Measurements from ENCODE around the gene TBC1D22A. TPM values are rescaled to one million over a fixed set of nuclear protein-coding genes. Genes with fewer than 3 reads are reported as not detected.

TBC1D22A gene
- total RNA-seq, 4 donors from 2014 or later = 15.6 to 21.7 (median 20.5) TPM

DNA sequence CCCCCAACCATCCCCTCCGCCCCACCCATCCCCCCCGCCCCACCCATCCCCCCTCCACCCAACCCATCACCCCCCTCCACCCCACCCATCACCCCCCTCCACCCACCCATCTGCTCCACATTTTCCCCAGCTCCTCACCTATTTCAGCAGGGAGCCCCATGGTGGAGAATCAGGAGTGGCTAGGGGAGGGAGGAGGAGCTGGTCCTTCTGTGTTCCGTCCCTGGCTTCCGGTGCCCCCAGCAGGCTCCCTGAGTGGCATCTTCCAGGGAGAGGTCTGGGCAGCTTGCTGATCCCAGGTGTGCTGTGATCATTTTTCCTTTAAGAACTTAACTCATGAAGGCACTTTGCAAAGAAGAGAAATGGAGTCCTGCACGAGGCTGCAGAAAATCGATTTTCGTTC is 365.8 kb downstream of the TBC1D22A start:
- Histone ChIP-seq H3K36me3 (no peaks in the 10 kb centered on the region), H3K4me3 (no peak overlapping the region), H3K27ac (peak overlapping the region in 2 of 4 donors; percentile 87 to 92), H3K9me3 (no peaks in the 10 kb centered on the region), H3K4me1 (peaks cover 13 to 75% (median 22%) of the 10 kb centered on the region in 3 donors), H3K27me3 (no peaks in the 10 kb centered on the region)
- intact Hi-C loops (cut with DNase I) = no loop called here
- TF ChIP-seq CTCF (IDR thresholded peaks at IDR 0.05) = no peak
- no peak for TF ChIP-seq POLR2A (IDR thresholded peaks at IDR 0.05)
- no peak for DNase-seq
- 97 to 100% methylated on average over 3 of the region's 7 CpGs for WGBS, 2 donors

- Histone ChIP-seq H3K27me3 (no peaks in the 10 kb centered on the region), H3K9me3 (no peaks in the 10 kb centered on the region), H3K4me3 (no peak overlapping the region), H3K4me1 (peaks cover 13 to 70% (median 19%) of the 10 kb centered on the region in 3 donors), H3K27ac (peak overlapping the region; percentile 10 to 92 (median 76)), H3K36me3 (peaks cover 0 to 4% (median 0%) of the 10 kb centered on the region in 3 donors)
- DNase-seq = no peak
- TF ChIP-seq CTCF (IDR thresholded peaks at IDR 0.05) = no peak
- no peak for TF ChIP-seq POLR2A (IDR thresholded peaks at IDR 0.05)
- WGBS, 2 donors = 92 to 98% methylated on average over 7 to 15 of the region's 21 CpGs
- intact Hi-C loops (cut with DNase I) = no loop called here
These were observed 366.3 kb downstream of the TBC1D22A start for GRCh38 chr22:47128622-47129215.

GRCh38 chr22:47129902-47130635 is 367.6 kb downstream of the TBC1D22A start:
- no peaks in the 10 kb centered on the region for H3K27me3 ChIP-seq
- 56 to 71% methylated on average over 16 to 17 of the region's 21 CpGs for WGBS, 2 donors
- DNase-seq = no peak
- H3K36me3 ChIP-seq = peaks cover 0 to 5% (median 0%) of the 10 kb centered on the region in 3 donors
- peak overlapping the region; percentile 65 to 92 (median 80) for H3K27ac ChIP-seq
- H3K4me3 ChIP-seq = no peak overlapping the region
- no peak for TF ChIP-seq CTCF (IDR thresholded peaks at IDR 0.05)
- peak in 2 of 4 donors; percentile 12 to 42 for TF ChIP-seq POLR2A (IDR thresholded peaks at IDR 0.05)
- no peaks in the 10 kb centered on the region for H3K9me3 ChIP-seq
- peaks cover 9 to 56% (median 16%) of the 10 kb centered on the region in 3 donors for H3K4me1 ChIP-seq
- intact Hi-C loops (cut with DNase I) = no loop called here

GRCh38 chr22:47130883-47131631 is 368.6 kb downstream of the TBC1D22A start:
- no peak for DNase-seq
- no peak for TF ChIP-seq CTCF (IDR thresholded peaks at IDR 0.05)
- TF ChIP-seq POLR2A (IDR thresholded peaks at IDR 0.05) = no peak

More at GRCh38 chr22:47130883-47131631, 368.6 kb downstream of the TBC1D22A start:
- no peak overlapping the region for H3K4me3 ChIP-seq
- 77 to 94% methylated on average over 8 to 13 of the region's 16 CpGs for WGBS, 2 donors
- no peaks in the 10 kb centered on the region for H3K9me3 ChIP-seq
- H3K27me3 ChIP-seq = no peaks in the 10 kb centered on the region
- intact Hi-C loops (cut with DNase I) = no loop called here
- peaks cover 6 to 51% (median 16%) of the 10 kb centered on the region in 3 donors for H3K4me1 ChIP-seq
- peaks cover 0 to 5% (median 0%) of the 10 kb centered on the region in 3 donors for H3K36me3 ChIP-seq
- peak overlapping the region in 3 of 4 donors; percentile 65 to 92 (median 87) for H3K27ac ChIP-seq
